Spleen (tissue), 11 donors: ENCODE measurements around the gene FOXP1. TPM values are rescaled to one million over a fixed set of nuclear protein-coding genes. Genes with fewer than 3 reads are reported as not detected.

Experiments
- DNase-seq: peaks from one replicate; pipeline ENCODE4 v3.0.0-alpha.2; 2020
- H3K27ac ChIP-seq, 8 donors: fragments of 200-600 bp; sonication (generic) in 7 of 8; 1 replicate in 4 of 8; 2 replicates in 4 of 8; pipeline versions ENCODE4 v1.5.0 to v1.8.0; 2016 to 2021; ENCODE audit warnings: inconsistent platforms in 4 of 8, mild to moderate bottlenecking in 4 of 8, moderate library complexity in 1 of 8
- H3K27me3 ChIP-seq, 7 donors: fragments of 200-600 bp; sonication (generic) in 6 of 7; replicated peaks in 1 of 7; 1 replicate in 4 of 7; 2 replicates in 3 of 7; pipeline versions ENCODE4 v1.5.0 to v1.8.0; 2016 to 2021; ENCODE audit warnings: inconsistent platforms in 3 of 7, mild to moderate bottlenecking in 1 of 7
- H3K36me3 ChIP-seq, 6 donors: fragments of 200-600 bp; sonication (generic) in 5 of 6; 1 replicate in 4 of 6; 2 replicates in 2 of 6; pipeline versions ENCODE4 v1.5.0 to v1.8.0; 2016 to 2021; ENCODE audit warnings: inconsistent platforms in 2 of 6
- H3K4me1 ChIP-seq, 6 donors: fragments of 200-600 bp; sonication (generic) in 5 of 6; 1 replicate in 3 of 6; 2 replicates in 3 of 6; pipeline versions ENCODE4 v1.5.0 to v1.8.0; 2016 to 2021; ENCODE audit warnings: inconsistent platforms in 3 of 6
- H3K4me3 ChIP-seq, 8 donors: fragments of 200-600 bp; sonication (generic) in 7 of 8; 1 replicate in 4 of 8; 2 replicates in 4 of 8; pipeline versions ENCODE4 v1.5.0 to v1.8.0; 2016 to 2021; ENCODE audit warnings: inconsistent platforms in 4 of 8, mild to moderate bottlenecking in 4 of 8, moderate library complexity in 2 of 8
- H3K9me3 ChIP-seq, 8 donors: fragments of 200-600 bp; sonication (generic) in 7 of 8; 1 replicate in 4 of 8; 2 replicates in 4 of 8; pipeline versions ENCODE4 v1.5.0 to v1.8.0; 2016 to 2021; ENCODE audit warnings: inconsistent platforms in 4 of 8
- POLR2A ChIP-seq, 3 donors: fragments of 450-650 bp; IDR thresholded peaks; one replicate each; pipeline ENCODE4 v1.5.1; 2017; ENCODE audit warnings: antibody characterized with exemption in 3 of 3, mild to moderate bottlenecking in 1 of 3
- POLR2AphosphoS5 ChIP-seq, 3 donors: sonication (generic); formaldehyde crosslinking; IDR thresholded peaks; one replicate each; pipeline ENCODE4 v1.5.1; 2017; ENCODE audit warnings: antibody characterized with exemption in 3 of 3
- WGBS, 5 donors: extraction: QIAGEN DNeasy Blood & Tissue Kit in 3 of 5; methylation state at CpG; one replicate each; pipeline versions ENCODE4 v1.1.5 to v1.1.7; 2013 to 2018; 5-methylcytosine and 5-hydroxymethylcytosine counted together
- intact Hi-C: fragments of 100-400 bp; cut with DNase I; formaldehyde crosslinking; loops from one replicate; pipeline ENCODE4 v1.15.0; 2023; ENCODE audit warnings: low total_unique reads
- polyA plus RNA-seq, 3 donors: library from polyadenylated mRNA; stranded (reverse); fragments of 200-250 nt; gene quantifications; one replicate each; pipeline ENCODE4 v1.2.1, GENCODE V29; 2013
- total RNA-seq, 7 donors: library from RNA; depleted of rRNA in 3 of 7; stranded (reverse); fragments of >200 nt in 3 of 7; fragmentation: NEBNext Ultra II Directional in 4 of 7; extraction: Animal tissue kit (Norgen Biotek cat#: 25700) in 4 of 7; gene quantifications; one replicate each; pipeline versions ENCODE4 v1.1.0 to v1.2.1, GENCODE V29; 2016 to 2021
- TF ChIP-seq, protein P1 (sequence below), 11 experiments: fragments of 200-600 bp in 7 of 11; fragments of 450-650 bp in 4 of 11; sonication (generic) in 4 of 11; IDR thresholded peaks in 8 of 11; conservative IDR thresholded peaks in 3 of 11; 1 replicate in 7 of 11; 2 replicates in 4 of 11; pipeline versions ENCODE4 v1.4.0 to v1.8.0; 2016 to 2021; ENCODE audit warnings: antibody characterized with exemption in 11 of 11, inconsistent platforms in 4 of 11, mild to moderate bottlenecking in 1 of 11
- donor health status: healthy with polysubstance abuse.
- donor health status: DM: no; HTN: no; CAD: no; lungs with moderate emphysema.
- donor health status: DM: no; HTN: no; CAD: no.
- donor health status: Bipolar disorder and iron deficiency.
- donor health status: healthy.
- donor health status: DM: no; HTN: no; CAD: no.
- donor health status: DM: yes; HTN: yes; CAD: no.

The FOXP1 gene
- total and polyA plus RNA-seq, 10 donors, result 11.1 to 202 (median 153) TPM

DNA sequence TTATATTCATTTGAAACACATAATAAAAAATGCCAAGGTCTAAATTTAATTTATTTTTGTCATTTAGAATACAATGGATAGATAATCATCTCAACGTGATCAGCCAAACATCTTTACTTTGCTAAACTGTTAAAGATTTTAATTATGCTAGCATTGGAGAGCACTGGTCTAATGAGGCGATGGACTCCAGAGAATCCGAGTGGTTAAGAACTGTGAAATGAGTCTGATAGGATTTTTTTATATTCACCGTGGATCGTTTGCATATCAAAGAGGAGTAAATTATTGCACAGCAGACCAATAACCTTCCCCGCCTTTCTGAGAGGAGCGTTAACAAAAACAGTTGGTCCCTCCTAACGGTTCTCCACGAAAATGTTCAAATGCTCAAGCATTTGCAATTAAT is 540.8 kb downstream of the FOXP1 start:
- peaks cover 8 to 73% (median 35%) of the 10 kb centered on the region in 6 donors for H3K4me1 ChIP-seq
- H3K36me3 ChIP-seq, result peaks cover 0 to 99% (median 49%) of the 10 kb centered on the region in 6 donors
- DNase-seq, result no peak
- H3K9me3 ChIP-seq, result no peaks in the 10 kb centered on the region
- intact Hi-C loops, result no loop called here
- TF ChIP-seq, protein P1, sequence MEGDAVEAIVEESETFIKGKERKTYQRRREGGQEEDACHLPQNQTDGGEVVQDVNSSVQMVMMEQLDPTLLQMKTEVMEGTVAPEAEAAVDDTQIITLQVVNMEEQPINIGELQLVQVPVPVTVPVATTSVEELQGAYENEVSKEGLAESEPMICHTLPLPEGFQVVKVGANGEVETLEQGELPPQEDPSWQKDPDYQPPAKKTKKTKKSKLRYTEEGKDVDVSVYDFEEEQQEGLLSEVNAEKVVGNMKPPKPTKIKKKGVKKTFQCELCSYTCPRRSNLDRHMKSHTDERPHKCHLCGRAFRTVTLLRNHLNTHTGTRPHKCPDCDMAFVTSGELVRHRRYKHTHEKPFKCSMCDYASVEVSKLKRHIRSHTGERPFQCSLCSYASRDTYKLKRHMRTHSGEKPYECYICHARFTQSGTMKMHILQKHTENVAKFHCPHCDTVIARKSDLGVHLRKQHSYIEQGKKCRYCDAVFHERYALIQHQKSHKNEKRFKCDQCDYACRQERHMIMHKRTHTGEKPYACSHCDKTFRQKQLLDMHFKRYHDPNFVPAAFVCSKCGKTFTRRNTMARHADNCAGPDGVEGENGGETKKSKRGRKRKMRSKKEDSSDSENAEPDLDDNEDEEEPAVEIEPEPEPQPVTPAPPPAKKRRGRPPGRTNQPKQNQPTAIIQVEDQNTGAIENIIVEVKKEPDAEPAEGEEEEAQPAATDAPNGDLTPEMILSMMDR (IDR thresholded peaks at IDR 0.05 in 8 of 11, conservative IDR thresholded peaks at IDR 0.05 in 3 of 11), result no peak
- TF ChIP-seq POLR2AphosphoS5 (IDR thresholded peaks at IDR 0.05) (no peak), POLR2A (IDR thresholded peaks at IDR 0.05) (no peak)
- no peaks in the 10 kb centered on the region for H3K27me3 ChIP-seq
- no peak overlapping the region for H3K27ac ChIP-seq
- no peak overlapping the region for H3K4me3 ChIP-seq
- 95 to 97% (median 96%) methylated on average over 9 of the region's 9 CpGs for WGBS, 5 donors

DNA sequence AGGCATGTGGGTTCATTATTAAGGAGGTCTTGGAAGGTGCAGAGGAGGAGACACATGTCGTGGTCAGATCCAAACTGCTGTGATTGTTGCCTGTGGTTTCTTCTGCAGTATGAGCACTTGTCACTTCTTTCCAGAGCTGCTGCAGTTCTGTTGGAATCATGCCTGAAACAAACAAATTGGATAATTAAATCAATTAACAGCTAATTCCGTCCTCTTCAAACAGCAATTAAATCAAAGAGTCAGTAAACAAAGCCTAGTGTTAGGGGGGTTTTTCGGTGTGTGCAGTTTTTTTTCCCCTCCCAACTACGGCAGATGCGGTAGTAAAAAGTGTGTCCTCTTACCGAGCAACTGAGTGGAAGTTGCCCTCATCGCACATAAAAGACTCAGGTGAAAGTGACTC is 542.2 kb downstream of the FOXP1 start:
- Histone ChIP-seq H3K27ac (no peak overlapping the region), H3K4me3 (no peak overlapping the region), H3K36me3 (peaks cover 0 to 100% (median 46%) of the 10 kb centered on the region in 6 donors), H3K27me3 (no peaks in the 10 kb centered on the region), H3K9me3 (no peaks in the 10 kb centered on the region), H3K4me1 (peaks cover 6 to 73% (median 29%) of the 10 kb centered on the region in 6 donors)
- WGBS, 5 donors, result 91 to 96% (median 94%) methylated on average over 7 of the region's 7 CpGs
- no peak for TF ChIP-seq POLR2A (IDR thresholded peaks at IDR 0.05)
- TF ChIP-seq, protein P1 (IDR thresholded peaks at IDR 0.05 in 8 of 11, conservative IDR thresholded peaks at IDR 0.05 in 3 of 11), result no peak
- TF ChIP-seq POLR2AphosphoS5 (IDR thresholded peaks at IDR 0.05), result no peak
- no peak for DNase-seq
- intact Hi-C loops, result no loop called here

DNA sequence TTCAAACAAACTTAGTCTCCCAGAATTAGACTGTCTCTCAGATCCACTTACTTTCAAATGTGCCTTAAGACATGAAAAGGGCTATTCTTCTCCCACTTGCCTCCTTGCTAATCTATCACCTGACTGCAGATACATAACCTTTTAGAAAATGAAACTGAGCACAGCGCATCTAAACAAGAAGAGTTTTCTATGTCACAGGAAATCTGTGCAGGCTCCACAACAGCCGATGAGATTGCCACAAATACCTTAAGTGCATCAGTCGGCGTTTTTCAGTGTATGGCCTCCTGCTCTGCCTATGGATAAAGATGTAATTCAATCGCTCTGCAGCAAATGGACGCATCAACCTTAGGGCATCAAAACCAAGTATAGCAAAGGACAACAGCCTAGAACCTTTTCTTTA is 544.2 kb downstream of the FOXP1 start:
- Histone ChIP-seq H3K27ac (peak overlapping the region in 1 of 8 donors; percentile 12), H3K4me3 (no peak overlapping the region), H3K9me3 (no peaks in the 10 kb centered on the region), H3K27me3 (no peaks in the 10 kb centered on the region), H3K4me1 (peaks cover 0 to 73% (median 19%) of the 10 kb centered on the region in 6 donors), H3K36me3 (peaks cover 0 to 96% (median 40%) of the 10 kb centered on the region in 6 donors)
- WGBS, 5 donors, result 60 to 82% (median 78%) methylated on average over 6 of the region's 6 CpGs
- intact Hi-C loops, result no loop called here
- TF ChIP-seq POLR2AphosphoS5 (IDR thresholded peaks at IDR 0.05) (no peak), POLR2A (IDR thresholded peaks at IDR 0.05) (no peak)
- TF ChIP-seq, protein P1 (IDR thresholded peaks at IDR 0.05 in 8 of 11, conservative IDR thresholded peaks at IDR 0.05 in 3 of 11), result no peak
- DNase-seq, result no peak

DNA sequence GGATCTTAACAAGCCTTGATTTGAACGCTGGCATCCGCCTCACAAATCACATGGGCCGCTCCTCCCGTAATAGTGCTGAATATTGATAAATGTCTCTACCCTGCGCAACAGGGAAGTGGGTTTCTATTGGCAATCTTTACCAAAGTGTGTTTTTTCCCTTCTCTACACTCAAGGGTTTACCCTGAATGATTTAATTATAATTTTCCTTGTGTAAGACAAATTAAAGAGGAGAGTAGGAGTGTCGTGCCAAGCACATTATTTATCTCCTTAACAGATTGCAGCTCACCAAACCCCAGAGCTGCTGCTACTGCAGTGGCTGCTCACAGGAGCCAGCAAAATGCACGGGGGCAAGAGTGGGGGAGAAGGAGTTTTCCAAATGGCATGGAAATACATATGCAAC is 545.8 kb downstream of the FOXP1 start:
- H3K4me3 ChIP-seq, result no peak overlapping the region
- H3K4me1 ChIP-seq, result peaks cover 0 to 83% (median 23%) of the 10 kb centered on the region in 6 donors
- intact Hi-C loops, result no loop called here
- WGBS, 5 donors, result 87 to 94% (median 88%) methylated on average over 7 of the region's 7 CpGs
- no peaks in the 10 kb centered on the region for H3K27me3 ChIP-seq
- no peak for TF ChIP-seq POLR2A (IDR thresholded peaks at IDR 0.05)
- no peak for TF ChIP-seq POLR2AphosphoS5 (IDR thresholded peaks at IDR 0.05)
- TF ChIP-seq, protein P1 (IDR thresholded peaks at IDR 0.05 in 8 of 11, conservative IDR thresholded peaks at IDR 0.05 in 3 of 11), result no peak
- no peaks in the 10 kb centered on the region for H3K9me3 ChIP-seq
- DNase-seq, result no peak
- peak overlapping the region in 1 of 8 donors; percentile 41 for H3K27ac ChIP-seq
- peaks cover 0 to 94% (median 33%) of the 10 kb centered on the region in 6 donors for H3K36me3 ChIP-seq
